HepG2 (cell line): ENCODE results near the gene CCDC70. TPM values are rescaled to one million over a fixed set of nuclear protein-coding genes. Genes with fewer than 3 reads are reported as not detected.
A peak's percentile ranks its signal among the peaks of the same experiment; 100 is the strongest.

ENCODE experiments used
- CCDC6 ChIP-seq: sonication (generic); formaldehyde crosslinking; IDR thresholded peaks from 2 replicates; pipeline ENCODE4 v1.8.1; 2022; ENCODE audit warnings: mild to moderate bottlenecking, missing genetic modification reagents, moderate library complexity
- DDIT3 ChIP-seq: sonication (generic); formaldehyde crosslinking; IDR thresholded peaks from 2 replicates; pipeline ENCODE4 v1.4.0; 2020; ENCODE audit warnings: mild to moderate bottlenecking, missing genetic modification reagents
- ESRRA ChIP-seq: sonication (generic); formaldehyde crosslinking; IDR thresholded peaks from 2 replicates; pipeline ENCODE4 v1.5.1; 2020; ENCODE audit warnings: mild to moderate bottlenecking, low read depth, missing genetic modification reagents
- ETV5 ChIP-seq: IDR thresholded peaks from 2 replicates; pipeline ENCODE4 v1.6.1; 2018; ENCODE audit warnings: missing biosample characterization, missing genetic modification reagents, inconsistent platforms, borderline replicate concordance
- HNRNPLL ChIP-seq: fragments of 200-400 bp; formaldehyde crosslinking; IDR thresholded peaks from 2 replicates; pipeline ENCODE4 v1.6.1; 2017; ENCODE audit warnings: mild to moderate bottlenecking, low read depth, low read length; ENCODE audit not compliant: poor library complexity, severe bottlenecking
- HOXA7 ChIP-seq: sonication (generic); formaldehyde crosslinking; IDR thresholded peaks from 2 replicates; pipeline ENCODE4 v1.8.1; 2022; ENCODE audit warnings: mild to moderate bottlenecking, missing genetic modification reagents, moderate library complexity
- IKZF5 ChIP-seq: IDR thresholded peaks from 2 replicates; pipeline ENCODE4 v1.6.1; 2018; ENCODE audit warnings: missing genetic modification reagents, mild to moderate bottlenecking, missing compliant biosample characterization
- KAT8 ChIP-seq: IDR thresholded peaks from 2 replicates; pipeline ENCODE4 v1.6.1; 2016; ENCODE audit warnings: missing genetic modification reagents, missing compliant biosample characterization
- KDM3A ChIP-seq: IDR thresholded peaks from 2 replicates; pipeline ENCODE4 v1.6.1; 2018; ENCODE audit warnings: low read depth, missing compliant biosample characterization
- NFRKB ChIP-seq: fragments of 450-650 bp; IDR thresholded peaks from 2 replicates; pipeline ENCODE4 v1.6.1; 2017
- NKX3-1 ChIP-seq: sonication (generic); formaldehyde crosslinking; IDR thresholded peaks from 2 replicates; pipeline ENCODE4 v1.5.0; 2020; ENCODE audit warnings: missing genetic modification reagents
- NR2F2 ChIP-seq: IDR thresholded peaks from 2 replicates; pipeline ENCODE4 v1.6.1; 2012; ENCODE audit warnings: low read depth, inconsistent platforms, borderline replicate concordance
- NR2F6 ChIP-seq, 2 experiments: IDR thresholded peaks; 2 replicates each; pipeline ENCODE4 v1.6.1; 2016; ENCODE audit warnings: antibody characterized with exemption in 1 of 2, mild to moderate bottlenecking in 1 of 2
- PHF5A ChIP-seq: IDR thresholded peaks from one replicate; pipeline ENCODE4 v1.6.1; 2018; ENCODE audit warnings: low read depth, missing genetic modification reagents; ENCODE audit not compliant: unreplicated experiment
- POLR2G ChIP-seq: fragments of 200-400 bp; formaldehyde crosslinking; IDR thresholded peaks from 2 replicates; pipeline ENCODE4 v1.6.1; 2018; ENCODE audit warnings: mild to moderate bottlenecking, low read depth, low read length, moderate library complexity
- SAP130 ChIP-seq: IDR thresholded peaks from 2 replicates; pipeline ENCODE4 v1.6.1; 2016; ENCODE audit warnings: low read depth
- TAF1 ChIP-seq: sonication (generic); formaldehyde crosslinking; IDR thresholded peaks from 2 replicates; pipeline ENCODE4 v1.4.0; 2020; ENCODE audit warnings: missing genetic modification reagents
- TBX2 ChIP-seq: sonication (generic); formaldehyde crosslinking; IDR thresholded peaks from 2 replicates; pipeline ENCODE4 v1.5.0; 2020; ENCODE audit warnings: missing genetic modification reagents, mild to moderate bottlenecking, borderline replicate concordance
- TCF12 ChIP-seq, 2 experiments: fragments of 450-650 bp in 1 of 2; sonication (generic) in 1 of 2; formaldehyde crosslinking in 1 of 2; IDR thresholded peaks; 2 replicates each; pipeline versions ENCODE4 v1.6.1 to v1.8.0; 2017 to 2022; ENCODE audit warnings: antibody characterized with exemption in 1 of 2, mild to moderate bottlenecking in 1 of 2, missing genetic modification reagents in 1 of 2, moderate library complexity in 1 of 2
- TEAD3 ChIP-seq: optimal IDR thresholded peaks from 2 replicates; pipeline ENCODE3; 2016; ENCODE audit warnings: borderline replicate concordance
- TOE1 ChIP-seq: sonication (generic); formaldehyde crosslinking; IDR thresholded peaks from 2 replicates; pipeline ENCODE4 v1.4.0; 2020; ENCODE audit warnings: mild to moderate bottlenecking, missing genetic modification reagents
- ZFP62 ChIP-seq: sonication (generic); formaldehyde crosslinking; IDR thresholded peaks from 2 replicates; pipeline ENCODE4 v1.4.0; 2020; ENCODE audit warnings: missing genetic modification reagents
- ZFYVE20 ChIP-seq: sonication (generic); formaldehyde crosslinking; IDR thresholded peaks from 2 replicates; pipeline ENCODE4 v1.8.0; 2023; ENCODE audit warnings: low read depth, mild to moderate bottlenecking, moderate library complexity, missing genetic modification reagents, borderline replicate concordance
- ZMYM4 ChIP-seq: sonication (generic); formaldehyde crosslinking; IDR thresholded peaks from 2 replicates; pipeline ENCODE4 v1.8.1; 2023; ENCODE audit warnings: mild to moderate bottlenecking, missing genetic modification reagents
- ZNF441 ChIP-seq: sonication (generic); formaldehyde crosslinking; IDR thresholded peaks from 2 replicates; pipeline ENCODE4 v1.7.0; 2021; ENCODE audit warnings: missing genetic modification reagents, borderline replicate concordance
- ZNF543 ChIP-seq: sonication (generic); formaldehyde crosslinking; IDR thresholded peaks from 2 replicates; pipeline ENCODE4 v1.4.0; 2020; ENCODE audit warnings: mild to moderate bottlenecking, missing genetic modification reagents
- polyA plus RNA-seq, 8 experiments: library from polyadenylated mRNA; depleted of rRNA in 3 of 8; stranded (reverse) in 7 of 8; unstranded in 1 of 8; fragments of >200 nt; fragmentation: Illumina TruSeq in 4 of 8; extraction: Trizol in 4 of 8; gene quantifications; 2 replicates each; pipeline versions ENCODE4 v1.2.1 to v1.2.3, GENCODE V29; 2011 to 2016; ENCODE audit warnings: low read depth in 4 of 8, missing spikeins in 1 of 8, mixed read lengths in 1 of 8; ENCODE audit not compliant: insufficient read depth in 1 of 8
- total RNA-seq, 5 experiments: library from RNA; depleted of rRNA; stranded (reverse); fragments of >200 nt; fragmentation: Illumina TruSeq; extraction: Trizol; gene quantifications; 2 replicates each; pipeline ENCODE4 v1.2.3, GENCODE V29; 2016; ENCODE audit warnings: low read depth in 1 of 5
- TF ChIP-seq, protein P1 (sequence below): sonication (generic); formaldehyde crosslinking; IDR thresholded peaks from 2 replicates; pipeline ENCODE4 v1.4.0; 2020; ENCODE audit warnings: missing genetic modification reagents, low read depth, mild to moderate bottlenecking, borderline replicate concordance
- TF ChIP-seq, protein P2 (sequence below): sonication (generic); formaldehyde crosslinking; IDR thresholded peaks from 2 replicates; pipeline ENCODE4 v1.4.0; 2020; ENCODE audit warnings: missing genetic modification reagents, mild to moderate bottlenecking, borderline replicate concordance

Gene CCDC70
- total and polyA plus RNA-seq, 2 of the 13 experiments (the other 11 are each of a cell fraction or from before 2014, with no cell fraction given): 0.13 TPM; not detected in 1

GRCh38 chr13:51844862-51845573 is 16.8 kb upstream of the CCDC70 start, which contains the start of gene TMEM272 (continued):
- no peak for TF ChIP-seq ZFYVE20
- no peak for TF ChIP-seq SAP130 (CRISPR knock-in tag)
- TF ChIP-seq PHF5A (CRISPR knock-in tag): no peak
- TF ChIP-seq NFRKB: no peak
- TF ChIP-seq TBX2 (CRISPR knock-in tag): 0 out of 2 replicates have a peak, but pooled peaks have one; percentile 36
- no peak for TF ChIP-seq ZFP62 (CRISPR knock-in tag)
- TF ChIP-seq POLR2G: peak; percentile 65
- no peak for TF ChIP-seq NKX3-1 (CRISPR knock-in tag)
- no peak for TF ChIP-seq DDIT3
- TF ChIP-seq, protein P1, sequence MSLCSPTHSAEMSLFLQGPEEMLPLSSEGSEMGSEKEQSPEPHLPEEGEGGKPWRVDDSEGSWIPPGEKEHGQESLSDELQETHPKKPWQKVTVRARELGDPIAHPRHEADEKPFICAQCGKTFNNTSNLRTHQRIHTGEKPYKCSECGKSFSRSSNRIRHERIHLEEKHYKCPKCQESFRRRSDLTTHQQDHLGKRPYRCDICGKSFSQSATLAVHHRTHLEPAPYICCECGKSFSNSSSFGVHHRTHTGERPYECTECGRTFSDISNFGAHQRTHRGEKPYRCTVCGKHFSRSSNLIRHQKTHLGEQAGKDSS: no peak
- TF ChIP-seq NR2F2: no peak
- TF ChIP-seq ZMYM4: peak; percentile 57; the same call in 1 of the 2 replicates
- peak; percentile 61; the same call in 1 of the 2 replicates for TF ChIP-seq TAF1 (CRISPR knock-in tag)
- TF ChIP-seq IKZF5 (CRISPR knock-in tag): no peak
- 0 out of 2 replicates have a peak, but pooled peaks have one; percentile 33 for TF ChIP-seq ZNF441 (CRISPR knock-in tag)
- no peak for TF ChIP-seq TCF12 (IDR thresholded peaks at IDR 0.05)
- TF ChIP-seq TCF12 (CRISPR knock-in tag; IDR thresholded peaks at IDR 0.05): no peak
- TF ChIP-seq TOE1 (CRISPR knock-in tag): no peak
- no peak for TF ChIP-seq ETV5 (CRISPR knock-in tag)
- TF ChIP-seq ZNF543: no peak
- TF ChIP-seq KDM3A (CRISPR knock-in tag): no peak
- no peak for TF ChIP-seq TEAD3
- TF ChIP-seq HOXA7 (CRISPR knock-in tag): no peak
- no peak for TF ChIP-seq ESRRA (CRISPR knock-in tag)
- TF ChIP-seq, protein P2, sequence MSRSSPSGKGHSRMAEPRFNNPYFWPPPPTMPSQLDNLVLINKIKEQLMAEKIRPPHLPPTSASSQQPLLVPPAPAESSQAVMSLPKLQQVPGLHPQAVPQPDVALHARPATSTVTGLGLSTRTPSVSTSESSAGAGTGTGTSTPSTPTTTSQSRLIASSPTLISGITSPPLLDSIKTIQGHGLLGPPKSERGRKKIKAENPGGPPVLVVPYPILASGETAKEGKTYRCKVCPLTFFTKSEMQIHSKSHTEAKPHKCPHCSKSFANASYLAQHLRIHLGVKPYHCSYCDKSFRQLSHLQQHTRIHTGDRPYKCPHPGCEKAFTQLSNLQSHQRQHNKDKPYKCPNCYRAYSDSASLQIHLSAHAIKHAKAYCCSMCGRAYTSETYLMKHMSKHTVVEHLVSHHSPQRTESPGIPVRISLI (CRISPR knock-in tag): no peak
- TF ChIP-seq KAT8 (CRISPR knock-in tag): peak; percentile 35; the same call in 1 of the 2 replicates
- TF ChIP-seq CCDC6: 0 out of 2 replicates have a peak, but pooled peaks have one; percentile 18
- peak; percentile 39 for TF ChIP-seq HNRNPLL
- TF ChIP-seq NR2F6 (IDR thresholded peaks at IDR 0.05): no peak
- no peak for TF ChIP-seq NR2F6 (CRISPR knock-in tag; IDR thresholded peaks at IDR 0.05)
